GM12874 (cell line): ENCODE results near the gene TCHH.

ENCODE experiments used
- CTCF ChIP-seq: IDR thresholded peaks from 2 replicates; pipeline ENCODE4 v1.5.1; 2011; ENCODE audit warnings: low read depth, mild to moderate bottlenecking, control low read depth, low read length, moderate library complexity; ENCODE audit not compliant: insufficient read depth

Gene TCHH

GRCh38 chr1:152115344-152115743 lies at the start of gene TCHH:
Gene TCHH, minus strand, starts transcription at chr1:152115444. Its CDS starts 1,364 bp downstream, at chr1:152114080.
- TF ChIP-seq CTCF: no peak

- TF ChIP-seq CTCF: no peak
These were observed 49.4 kb upstream of the TCHH start for GRCh38 chr1:152164517-152165136.

GRCh38 chr1:152162792-152163463 lies 47.7 kb upstream of the TCHH start:
- TF ChIP-seq CTCF: no peak

- TF ChIP-seq CTCF: no peak
These were observed 45.3 kb upstream of the TCHH start for GRCh38 chr1:152160576-152160975.

- TF ChIP-seq CTCF: no peak
These were observed 43.9 kb upstream of the TCHH start, which contains the start of gene RPTN for GRCh38 chr1:152159144-152159543. Gene RPTN, minus strand, starts transcription at chr1:152159228. Its CDS starts 1,339 bp downstream, at chr1:152157889.

GRCh38 chr1:152153996-152154395 lies 38.8 kb upstream of the TCHH start:
- no peak for TF ChIP-seq CTCF

- TF ChIP-seq CTCF: no peak
These were observed 36.4 kb upstream of the TCHH start for GRCh38 chr1:152151646-152152045.
